Panc1 (cell line): Measurements from ENCODE around the gene DES. TPM values are rescaled to one million over a fixed set of nuclear protein-coding genes. Genes with fewer than 3 reads are reported as not detected.
"Not testable (repeated sequence)": the region's sequence is repeated elsewhere in the genome, so short reads cannot be mapped to it uniquely, and the experiment has no call there.

Source experiments
- ATAC-seq: fragments of 200-7000 bp; cut with Tn5 transposase; 2 replicates; pipeline ENCODE4 v1.9.1; 2020; ENCODE audit warnings: mild to moderate bottlenecking, moderate library complexity
- BruUV-seq: library from RNA; stranded (reverse); fragments of 400-500 nt; replicated peaks from 2 replicates; lab custom pipeline; 2021; lab: Mats Ljungman, UMichigan
- CTCF ChIA-PET: fragments of 300-600 bp; sonication (Branson Sonifier 250); formaldehyde crosslinking; loops from one replicate; lab custom pipeline; 2022; ENCODE audit warnings: antibody characterized with exemption; lab: Charles Lee
- POLR2A ChIA-PET: fragments of 300-600 bp; sonication (Branson Sonifier 250); formaldehyde crosslinking; loops from one replicate; lab custom pipeline; 2022; ENCODE audit warnings: antibody characterized with exemption; lab: Charles Lee
- DNase-seq: peaks from one replicate; pipeline ENCODE4 v3.0.0-alpha.2; 2010; ENCODE audit warnings: low read depth, low spot score
- H3K27ac ChIP-seq: 2 replicates; pipeline ENCODE4 v1.5.1; 2011; ENCODE audit warnings: mild to moderate bottlenecking, low read length, inconsistent platforms
- H3K27me3 ChIP-seq: fragments of 200-500 bp; sonication (Bioruptor generic); 2 replicates; pipeline ENCODE4 v1.6.0; 2014; ENCODE audit warnings: low read length, inconsistent platforms; ENCODE audit not compliant: control insufficient read depth, insufficient read depth
- H3K36me3 ChIP-seq: fragments of 200-500 bp; sonication (Bioruptor generic); 2 replicates; pipeline ENCODE4 v1.5.1; 2014; ENCODE audit warnings: inconsistent platforms, mild to moderate bottlenecking, low read length, moderate library complexity; ENCODE audit not compliant: control insufficient read depth, insufficient read depth
- H3K4me1 ChIP-seq: 2 replicates; pipeline ENCODE4 v1.5.1; 2011; ENCODE audit warnings: inconsistent platforms, mild to moderate bottlenecking, low read length, moderate library complexity; ENCODE audit not compliant: control insufficient read depth, insufficient read depth
- H3K4me3 ChIP-seq, 2 experiments: 2 replicates each; pipeline ENCODE4 v1.5.1; 2011 to 2012; ENCODE audit warnings: low read depth in 2 of 2, low read length in 2 of 2, mild to moderate bottlenecking in 2 of 2, inconsistent platforms in 1 of 2, moderate library complexity in 1 of 2
- H3K9me3 ChIP-seq: fragments of 200-500 bp; sonication (Bioruptor generic); 2 replicates; pipeline ENCODE4 v1.5.1; 2014; ENCODE audit warnings: low read depth, mild to moderate bottlenecking, inconsistent platforms, low read length, moderate library complexity; ENCODE audit not compliant: control insufficient read depth, insufficient read depth
- POLR2AphosphoS5 ChIP-seq: IDR thresholded peaks from 2 replicates; pipeline ENCODE4 v1.6.1; 2012; ENCODE audit warnings: mild to moderate bottlenecking, low read depth, low read length, moderate library complexity
- SIN3A ChIP-seq: IDR thresholded peaks from 2 replicates; pipeline ENCODE4 v1.6.1; 2012; ENCODE audit warnings: low read depth, mild to moderate bottlenecking, low read length, moderate library complexity, borderline replicate concordance; ENCODE audit not compliant: insufficient read depth
- TCF7L2 ChIP-seq: IDR thresholded peaks from 2 replicates; pipeline ENCODE4 v1.6.1; 2011; ENCODE audit warnings: mild to moderate bottlenecking, low read depth, low read length, inconsistent platforms
- in situ Hi-C: cut with HindIII; loops from 2 replicates; pipeline ENCODE4 v1.10.0; 2016; ENCODE audit warnings: low sequenced_read_pairs, low pct_unique_long_range_greater_than_20kb
- intact Hi-C: fragments of 100-400 bp; cut with micrococcal nuclease; formaldehyde crosslinking; loops from one replicate; pipeline ENCODE4 v1.10.0; 2022; ENCODE audit not compliant: unreplicated experiment
- total RNA-seq: library from RNA; stranded (reverse); gene quantifications from one replicate; pipeline ENCODE4 v1.2.1, GENCODE V29; 2021; ENCODE audit not compliant: unreplicated experiment
- TF ChIP-seq, protein P1 (sequence below), 2 experiments: IDR thresholded peaks; 2 replicates each; pipeline ENCODE4 v1.6.1; 2011 to 2012; ENCODE audit warnings: low read depth in 2 of 2, control low read depth in 1 of 2, low read length in 1 of 2, mild to moderate bottlenecking in 1 of 2, moderate library complexity in 1 of 2; ENCODE audit not compliant: insufficient read depth in 1 of 2
- TF ChIP-seq, protein P2 (sequence below): fragments of 450-650 bp; IDR thresholded peaks from 2 replicates; pipeline ENCODE4 v1.5.1; 2017; ENCODE audit warnings: mild to moderate bottlenecking

Gene DES
- total RNA-seq, 1 experiment from 2014 or later: 0.69 TPM

DNA sequence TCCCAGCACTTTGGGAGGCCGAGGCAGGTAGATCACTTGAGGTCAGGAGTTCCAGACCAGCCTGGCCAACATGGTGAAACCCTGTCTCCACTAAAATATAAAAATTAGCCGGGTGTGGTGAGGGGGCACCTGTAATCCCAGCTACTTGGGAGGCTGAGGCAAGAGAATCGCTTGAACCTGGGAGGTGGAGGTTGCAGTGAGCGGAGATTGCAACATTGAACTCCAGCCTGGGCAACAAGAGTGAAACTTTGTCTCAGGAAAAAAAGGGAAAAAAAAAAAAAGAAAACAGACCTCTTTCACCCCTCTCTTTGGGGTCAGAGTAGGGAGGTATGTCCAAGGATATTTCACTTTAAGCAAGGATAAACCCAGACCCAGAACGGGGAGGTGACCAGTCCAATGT lies 10.8 kb upstream of the DES start:
- CTCF ChIA-PET, H3K27ac ChIP-seq, H3K36me3 ChIP-seq, in situ Hi-C loops, H3K4me3 ChIP-seq, ATAC-seq, H3K27me3 ChIP-seq, BruUV-seq, H3K4me1 ChIP-seq, POLR2A ChIA-PET, DNase-seq, intact Hi-C loops, H3K9me3 ChIP-seq: not testable (repeated sequence)

DNA sequence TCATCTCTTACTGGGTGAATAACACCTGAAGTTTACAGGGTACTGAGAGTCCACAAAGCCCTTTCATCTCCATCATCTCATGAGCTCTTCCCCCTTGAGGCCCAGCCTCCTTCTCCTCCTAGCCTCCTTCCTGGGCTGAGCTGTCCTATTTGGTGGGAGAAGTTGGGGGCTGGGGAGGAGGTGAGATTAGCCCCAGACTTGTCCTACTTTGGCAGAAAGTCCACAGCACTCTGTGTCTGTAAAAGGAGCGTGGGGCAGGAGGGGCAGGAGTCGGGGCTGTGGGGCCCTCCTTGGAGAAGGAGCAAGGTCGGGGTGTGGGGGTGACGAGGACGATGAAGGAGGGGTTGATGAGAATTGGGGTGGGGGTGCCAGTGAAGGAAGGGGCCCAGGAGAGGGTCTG lies 10.0 kb upstream of the DES start:
- H3K4me3 ChIP-seq: no peak overlapping the region
- no peak overlapping the region for H3K27ac ChIP-seq
- no peak for ATAC-seq
- POLR2A ChIA-PET: no interaction called here
- BruUV-seq: no TSS peak
- no peaks in the 10 kb centered on the region for H3K36me3 ChIP-seq
- no peaks in the 10 kb centered on the region for H3K4me1 ChIP-seq
- CTCF ChIA-PET: no interaction called here
- intact Hi-C loops (no loop called here), in situ Hi-C loops (no loop called here)
- TF ChIP-seq, protein P1, sequence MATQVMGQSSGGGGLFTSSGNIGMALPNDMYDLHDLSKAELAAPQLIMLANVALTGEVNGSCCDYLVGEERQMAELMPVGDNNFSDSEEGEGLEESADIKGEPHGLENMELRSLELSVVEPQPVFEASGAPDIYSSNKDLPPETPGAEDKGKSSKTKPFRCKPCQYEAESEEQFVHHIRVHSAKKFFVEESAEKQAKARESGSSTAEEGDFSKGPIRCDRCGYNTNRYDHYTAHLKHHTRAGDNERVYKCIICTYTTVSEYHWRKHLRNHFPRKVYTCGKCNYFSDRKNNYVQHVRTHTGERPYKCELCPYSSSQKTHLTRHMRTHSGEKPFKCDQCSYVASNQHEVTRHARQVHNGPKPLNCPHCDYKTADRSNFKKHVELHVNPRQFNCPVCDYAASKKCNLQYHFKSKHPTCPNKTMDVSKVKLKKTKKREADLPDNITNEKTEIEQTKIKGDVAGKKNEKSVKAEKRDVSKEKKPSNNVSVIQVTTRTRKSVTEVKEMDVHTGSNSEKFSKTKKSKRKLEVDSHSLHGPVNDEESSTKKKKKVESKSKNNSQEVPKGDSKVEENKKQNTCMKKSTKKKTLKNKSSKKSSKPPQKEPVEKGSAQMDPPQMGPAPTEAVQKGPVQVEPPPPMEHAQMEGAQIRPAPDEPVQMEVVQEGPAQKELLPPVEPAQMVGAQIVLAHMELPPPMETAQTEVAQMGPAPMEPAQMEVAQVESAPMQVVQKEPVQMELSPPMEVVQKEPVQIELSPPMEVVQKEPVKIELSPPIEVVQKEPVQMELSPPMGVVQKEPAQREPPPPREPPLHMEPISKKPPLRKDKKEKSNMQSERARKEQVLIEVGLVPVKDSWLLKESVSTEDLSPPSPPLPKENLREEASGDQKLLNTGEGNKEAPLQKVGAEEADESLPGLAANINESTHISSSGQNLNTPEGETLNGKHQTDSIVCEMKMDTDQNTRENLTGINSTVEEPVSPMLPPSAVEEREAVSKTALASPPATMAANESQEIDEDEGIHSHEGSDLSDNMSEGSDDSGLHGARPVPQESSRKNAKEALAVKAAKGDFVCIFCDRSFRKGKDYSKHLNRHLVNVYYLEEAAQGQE (IDR thresholded peaks at IDR 0.05; ENCODE audit: insufficient read depth in 1 of 2, low read depth in 2 of 2, low read length in 1 of 2): no peak
- TF ChIP-seq TCF7L2: no peak
- no peak for TF ChIP-seq SIN3A
- no peak for TF ChIP-seq POLR2AphosphoS5
- TF ChIP-seq, protein P2, sequence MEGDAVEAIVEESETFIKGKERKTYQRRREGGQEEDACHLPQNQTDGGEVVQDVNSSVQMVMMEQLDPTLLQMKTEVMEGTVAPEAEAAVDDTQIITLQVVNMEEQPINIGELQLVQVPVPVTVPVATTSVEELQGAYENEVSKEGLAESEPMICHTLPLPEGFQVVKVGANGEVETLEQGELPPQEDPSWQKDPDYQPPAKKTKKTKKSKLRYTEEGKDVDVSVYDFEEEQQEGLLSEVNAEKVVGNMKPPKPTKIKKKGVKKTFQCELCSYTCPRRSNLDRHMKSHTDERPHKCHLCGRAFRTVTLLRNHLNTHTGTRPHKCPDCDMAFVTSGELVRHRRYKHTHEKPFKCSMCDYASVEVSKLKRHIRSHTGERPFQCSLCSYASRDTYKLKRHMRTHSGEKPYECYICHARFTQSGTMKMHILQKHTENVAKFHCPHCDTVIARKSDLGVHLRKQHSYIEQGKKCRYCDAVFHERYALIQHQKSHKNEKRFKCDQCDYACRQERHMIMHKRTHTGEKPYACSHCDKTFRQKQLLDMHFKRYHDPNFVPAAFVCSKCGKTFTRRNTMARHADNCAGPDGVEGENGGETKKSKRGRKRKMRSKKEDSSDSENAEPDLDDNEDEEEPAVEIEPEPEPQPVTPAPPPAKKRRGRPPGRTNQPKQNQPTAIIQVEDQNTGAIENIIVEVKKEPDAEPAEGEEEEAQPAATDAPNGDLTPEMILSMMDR: no peak
- H3K27me3 ChIP-seq: no peaks in the 10 kb centered on the region
- H3K9me3 ChIP-seq: no peaks in the 10 kb centered on the region
- DNase-seq: no peak

DNA sequence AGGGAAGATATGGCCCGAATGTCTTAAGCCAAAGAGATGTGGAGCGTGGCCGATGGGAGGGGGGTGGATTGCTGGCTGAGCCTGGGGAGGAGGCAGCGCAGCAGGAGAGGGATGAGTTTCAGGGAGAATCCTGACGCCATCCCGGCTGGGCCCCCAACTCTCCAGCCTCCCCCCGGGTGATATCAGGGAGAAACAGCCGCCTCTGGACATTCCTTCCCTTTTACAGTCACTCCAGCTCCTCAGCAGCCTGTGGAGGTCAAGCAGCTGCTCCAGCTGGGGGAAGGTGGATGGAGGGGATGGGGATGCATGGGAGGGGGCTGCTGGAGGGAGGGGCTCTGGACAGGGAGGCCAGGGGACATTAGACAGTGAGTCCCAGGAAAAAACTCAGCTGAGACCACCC lies 9.5 kb upstream of the DES start:
- POLR2A ChIA-PET: no interaction called here
- H3K27me3 ChIP-seq: no peaks in the 10 kb centered on the region
- DNase-seq (no peak), ATAC-seq (no peak)
- BruUV-seq: no TSS peak
- H3K4me3 ChIP-seq: no peak overlapping the region
- H3K4me1 ChIP-seq: no peaks in the 10 kb centered on the region
- TF ChIP-seq, protein P2: no peak
- TF ChIP-seq POLR2AphosphoS5 (no peak), SIN3A (no peak), TCF7L2 (no peak)
- TF ChIP-seq, protein P1 (IDR thresholded peaks at IDR 0.05; ENCODE audit: insufficient read depth in 1 of 2, low read depth in 2 of 2, low read length in 1 of 2): no peak
- CTCF ChIA-PET: interaction anchor here (0.6 kb wide), 1 partner anchor 121 kb away, joined by 3 read pairs; no protein-coding TSS in a partner anchor
- no peak overlapping the region for H3K27ac ChIP-seq
- H3K36me3 ChIP-seq: no peaks in the 10 kb centered on the region
- no peaks in the 10 kb centered on the region for H3K9me3 ChIP-seq
- intact Hi-C loops (no loop called here), in situ Hi-C loops (no loop called here)
